ENCODE measurements around the gene GNAI3.

The GNAI3 gene

GRCh38 chr1:109532365-109533136 lies 15.9 kb upstream of the GNAI3 start:
- Histone ChIP-seq H3K4me3 (ENCODE audit: insufficient read depth, low read length, poor library complexity, severe bottlenecking) (no peak overlapping the region), H3K9me2 (replicated peaks; ENCODE audit: insufficient read depth, low read length) (no peaks in the 10 kb centered on the region), H3K9ac (ENCODE audit: low read length) (peak overlapping the region; percentile 32; the same call in 1 of the 2 replicates), H3K9me3 (ENCODE audit: insufficient read depth, low read length) (no peaks in the 10 kb centered on the region), H3K27ac (ENCODE audit: low read depth, low read length) (0 out of 2 replicates have a peak overlapping the region, but pooled peaks have one; percentile 17), H3K36me3 (ENCODE audit: low read length) (no peaks in the 10 kb centered on the region), H3K27me3 (ENCODE audit: low read length) (no peaks in the 10 kb centered on the region), H4K20me1 (ENCODE audit: low read depth, low read length) (no peaks in the 10 kb centered on the region), H2AFZ (ENCODE audit: low read depth, low read length, severe bottlenecking) (peak overlapping the region; percentile 100), H3K79me2 (ENCODE audit: insufficient read depth, low read length) (no peaks in the 10 kb centered on the region), H3F3A (ENCODE audit: insufficient read depth) (no peaks in the 10 kb centered on the region), H3K4me2 (ENCODE audit: low read depth, low read length, poor library complexity, severe bottlenecking) (peak overlapping the region; percentile 49)
- TF ChIP-seq EZH2phosphoT487 (conservative IDR thresholded peaks at IDR 0.05; ENCODE audit: low read length), result no peak
- peak; percentile 66 for TF ChIP-seq CTCF (IDR thresholded peaks at IDR 0.05; ENCODE audit: insufficient read depth, low read length, poor library complexity, severe bottlenecking)

- no peak overlapping the region for H3K27ac ChIP-seq (ENCODE audit: low read depth, low read length)
- no peaks in the 10 kb centered on the region for H3K79me2 ChIP-seq (ENCODE audit: insufficient read depth, low read length)
- no peaks in the 10 kb centered on the region for H3K9me2 ChIP-seq (replicated peaks; ENCODE audit: insufficient read depth, low read length)
- no peak overlapping the region for H3K4me3 ChIP-seq (ENCODE audit: insufficient read depth, low read length, poor library complexity, severe bottlenecking)
- H3K36me3 ChIP-seq (ENCODE audit: low read length), result no peaks in the 10 kb centered on the region
- no peak overlapping the region for H2AFZ ChIP-seq (ENCODE audit: low read depth, low read length, severe bottlenecking)
- no peaks in the 10 kb centered on the region for H3F3A ChIP-seq (ENCODE audit: insufficient read depth)
- TF ChIP-seq EZH2phosphoT487 (conservative IDR thresholded peaks at IDR 0.05; ENCODE audit: low read length), result no peak
- TF ChIP-seq CTCF (IDR thresholded peaks at IDR 0.05; ENCODE audit: insufficient read depth, low read length, poor library complexity, severe bottlenecking), result no peak
- H3K9ac ChIP-seq (ENCODE audit: low read length), result no peak overlapping the region
- H3K4me2 ChIP-seq (ENCODE audit: low read depth, low read length, poor library complexity, severe bottlenecking), result no peak overlapping the region
- H3K27me3 ChIP-seq (ENCODE audit: low read length), result no peaks in the 10 kb centered on the region
- no peaks in the 10 kb centered on the region for H4K20me1 ChIP-seq (ENCODE audit: low read depth, low read length)
- no peaks in the 10 kb centered on the region for H3K9me3 ChIP-seq (ENCODE audit: insufficient read depth, low read length)
These were observed 14.0 kb upstream of the GNAI3 start for GRCh38 chr1:109534307-109534858.

GRCh38 chr1:109535481-109535880 lies 12.9 kb upstream of the GNAI3 start:
- H3K27ac ChIP-seq (ENCODE audit: low read depth, low read length), result no peak overlapping the region
- H3K4me3 ChIP-seq (ENCODE audit: insufficient read depth, low read length, poor library complexity, severe bottlenecking), result no peak overlapping the region
- H3K27me3 ChIP-seq (ENCODE audit: low read length), result no peaks in the 10 kb centered on the region
- TF ChIP-seq CTCF (IDR thresholded peaks at IDR 0.05; ENCODE audit: insufficient read depth, low read length, poor library complexity, severe bottlenecking), result no peak
- no peak for TF ChIP-seq EZH2phosphoT487 (conservative IDR thresholded peaks at IDR 0.05; ENCODE audit: low read length)
- H3K9me3 ChIP-seq (ENCODE audit: insufficient read depth, low read length), result no peaks in the 10 kb centered on the region
- H3K4me2 ChIP-seq (ENCODE audit: low read depth, low read length, poor library complexity, severe bottlenecking), result no peak overlapping the region
- no peaks in the 10 kb centered on the region for H3K36me3 ChIP-seq (ENCODE audit: low read length)
- no peaks in the 10 kb centered on the region for H3F3A ChIP-seq (ENCODE audit: insufficient read depth)
- no peaks in the 10 kb centered on the region for H3K79me2 ChIP-seq (ENCODE audit: insufficient read depth, low read length)
- no peak overlapping the region for H2AFZ ChIP-seq (ENCODE audit: low read depth, low read length, severe bottlenecking)
- no peak overlapping the region for H3K9ac ChIP-seq (ENCODE audit: low read length)
- no peaks in the 10 kb centered on the region for H4K20me1 ChIP-seq (ENCODE audit: low read depth, low read length)
- H3K9me2 ChIP-seq (replicated peaks; ENCODE audit: insufficient read depth, low read length), result no peaks in the 10 kb centered on the region

Measured in SU-DHL-6 (cell line).